HG02973 (cell line): ENCODE data around the gene MTA1.

Source experiments
- ATAC-seq: cut with Tn5 transposase; IDR thresholded peaks from one replicate; pipeline ENCODE4 v1.9.1; 2021; ENCODE audit warnings: moderate library complexity; ENCODE audit not compliant: unreplicated experiment

MTA1 gene

GRCh38 chr14:105484069-105484996 lies 64.7 kb downstream of the MTA1 start:
- no peak for ATAC-seq

GRCh38 chr14:105484997-105485393 lies 65.4 kb downstream of the MTA1 start:
- no peak for ATAC-seq

DNA sequence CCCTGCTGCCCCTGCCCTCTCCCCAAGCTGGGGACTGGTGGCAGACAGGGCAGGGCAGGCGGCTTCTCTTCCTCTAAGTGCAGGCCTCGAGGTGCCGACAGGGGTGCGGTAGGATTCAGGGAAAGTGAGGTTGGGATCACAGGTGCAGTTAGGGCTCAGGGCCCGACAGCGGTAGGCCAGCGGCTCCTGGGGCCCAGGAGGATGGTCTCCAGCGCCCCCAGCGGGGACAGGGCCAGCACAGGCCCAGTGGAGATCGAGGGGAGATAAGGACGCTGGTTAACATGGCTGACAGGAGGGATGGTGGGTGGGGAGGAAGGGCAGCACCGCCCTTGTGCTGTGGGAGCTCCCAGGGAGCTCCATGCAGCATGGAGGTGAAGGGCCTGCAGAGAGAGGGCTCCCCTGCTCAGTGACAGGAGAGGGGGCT lies 66.1 kb downstream of the MTA1 start:
- ATAC-seq, result no peak

DNA sequence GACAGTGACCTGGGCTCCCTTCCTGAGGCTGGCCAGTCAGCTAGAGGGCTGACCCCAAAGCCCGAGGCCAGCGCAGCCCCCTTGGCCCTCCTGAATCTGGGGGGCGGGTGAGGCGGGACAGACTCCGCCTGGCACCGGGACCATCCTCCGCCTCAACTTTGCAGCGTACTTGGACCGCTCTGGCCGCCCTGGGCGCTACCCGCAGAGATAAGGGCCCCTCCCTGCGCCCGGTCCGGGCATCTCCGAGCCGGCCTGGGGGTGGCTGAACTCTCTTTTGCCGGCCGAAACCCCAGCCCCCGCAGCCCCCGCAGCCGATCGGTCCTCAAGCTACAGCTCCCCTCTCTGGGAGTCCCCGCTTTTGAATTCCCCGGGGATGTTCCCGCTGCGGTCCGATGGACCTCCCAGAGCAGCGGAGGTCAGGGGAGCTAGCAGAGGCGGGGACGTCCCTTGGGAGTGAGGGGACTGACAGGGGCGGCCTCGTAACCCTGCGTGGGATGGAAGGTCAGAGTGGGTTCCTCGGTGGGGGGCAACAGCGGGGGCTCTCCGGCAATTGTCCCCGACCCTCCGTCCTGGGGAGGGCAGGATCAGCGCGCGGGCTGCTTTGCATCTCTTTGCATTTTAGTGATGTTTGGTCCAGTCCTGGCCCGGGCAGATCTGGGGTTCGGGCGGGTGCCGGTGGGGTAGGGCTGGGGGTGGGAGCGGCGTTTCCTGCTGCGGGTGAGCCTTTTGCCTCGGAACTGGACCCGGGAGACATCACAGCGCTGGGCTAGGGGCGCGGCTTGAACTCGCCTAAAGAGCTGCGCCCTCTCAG lies 66.7 kb downstream of the MTA1 start, which contains the start of gene CRIP1:
CRIP1 (plus strand) TSS at position 724 of the 811 bp plus-strand sequence. CDS start 374 bp downstream, outside the sequence.
- no peak for ATAC-seq

DNA sequence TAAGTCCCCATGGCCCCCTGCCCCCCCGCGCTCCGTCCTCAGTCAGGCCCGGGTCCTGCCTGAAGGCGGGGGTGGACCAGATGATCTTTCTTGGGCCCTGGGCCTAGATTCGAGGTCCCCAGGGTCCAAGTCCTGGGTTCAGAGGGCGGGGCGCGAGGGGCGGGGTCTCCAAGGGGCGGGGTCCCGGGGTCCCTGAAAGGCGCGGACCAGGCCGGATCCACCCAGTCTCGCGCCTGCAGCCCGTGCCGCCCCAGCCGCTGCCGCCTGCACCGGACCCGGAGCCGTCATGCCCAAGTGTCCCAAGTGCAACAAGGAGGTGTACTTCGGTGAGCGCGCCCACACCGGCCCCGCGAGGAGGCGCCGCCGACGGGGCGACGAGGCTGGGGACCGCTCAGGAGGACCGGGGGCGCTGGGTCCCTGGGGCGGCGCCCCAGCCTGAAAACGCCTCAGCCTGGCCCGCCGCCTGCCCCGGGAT lies 67.4 kb downstream of the MTA1 start:
- no peak for ATAC-seq

DNA sequence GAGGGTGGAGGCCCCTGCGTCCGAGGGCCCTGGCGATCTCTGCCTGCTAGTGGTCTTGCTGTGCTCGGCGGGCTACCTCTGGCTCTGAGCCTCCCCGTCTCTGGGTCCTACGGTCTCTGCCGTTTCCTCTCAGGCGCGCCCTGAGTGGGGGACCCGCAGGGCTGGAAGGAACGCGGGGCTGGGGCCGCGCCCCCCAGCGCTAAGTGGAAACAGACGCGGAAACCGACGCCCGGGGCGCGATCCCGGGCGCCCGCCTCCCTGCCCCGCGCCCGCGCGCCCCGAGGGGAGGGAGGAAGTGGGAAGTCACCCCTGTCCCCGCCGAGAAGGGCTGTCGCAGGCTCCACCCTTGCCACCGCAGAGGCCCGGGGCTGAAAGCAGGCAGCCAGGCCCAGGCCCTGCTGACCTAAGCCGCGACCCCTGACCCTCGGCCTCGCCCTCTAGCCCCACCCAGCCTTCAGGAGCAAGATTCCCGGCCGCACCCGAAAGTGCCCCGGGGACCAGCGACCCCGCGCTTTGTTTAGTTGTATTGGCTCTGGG lies 67.9 kb downstream of the MTA1 start:
- ATAC-seq, result no peak

GRCh38 chr14:105487986-105488777 lies 68.6 kb downstream of the MTA1 start:
- no peak for ATAC-seq

GRCh38 chr14:105488781-105489541 lies 69.3 kb downstream of the MTA1 start:
- ATAC-seq, result no peak

GRCh38 chr14:105489542-105490266 lies 70.1 kb downstream of the MTA1 start:
- no peak for ATAC-seq

DNA sequence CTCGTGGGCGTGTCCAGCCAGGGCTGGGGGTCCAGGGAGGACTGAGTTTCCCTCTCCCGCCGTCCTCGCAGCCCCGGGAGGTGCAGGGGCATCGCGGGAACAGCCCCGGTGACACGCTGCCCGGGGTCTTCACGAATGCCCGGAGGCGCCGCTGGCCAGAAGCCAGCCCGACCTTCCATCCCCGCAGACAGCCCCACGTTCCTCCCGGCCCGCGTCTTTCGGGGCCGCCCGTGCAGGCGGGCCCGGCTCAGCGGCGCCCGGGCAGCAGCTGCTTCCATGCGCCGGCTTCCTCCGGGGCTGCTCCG lies 70.6 kb downstream of the MTA1 start:
- ATAC-seq, result peak; percentile 1

GRCh38 chr14:105490572-105491365 lies 71.1 kb downstream of the MTA1 start, which contains the start of gene TEDC1:
TEDC1 (plus strand) TSS chr14:105491246; CDS start chr14:105491376, 130 bp downstream.
- peak; percentile 61 for ATAC-seq

GRCh38 chr14:105491366-105491973 lies 71.8 kb downstream of the MTA1 start:
- ATAC-seq, result no peak

DNA sequence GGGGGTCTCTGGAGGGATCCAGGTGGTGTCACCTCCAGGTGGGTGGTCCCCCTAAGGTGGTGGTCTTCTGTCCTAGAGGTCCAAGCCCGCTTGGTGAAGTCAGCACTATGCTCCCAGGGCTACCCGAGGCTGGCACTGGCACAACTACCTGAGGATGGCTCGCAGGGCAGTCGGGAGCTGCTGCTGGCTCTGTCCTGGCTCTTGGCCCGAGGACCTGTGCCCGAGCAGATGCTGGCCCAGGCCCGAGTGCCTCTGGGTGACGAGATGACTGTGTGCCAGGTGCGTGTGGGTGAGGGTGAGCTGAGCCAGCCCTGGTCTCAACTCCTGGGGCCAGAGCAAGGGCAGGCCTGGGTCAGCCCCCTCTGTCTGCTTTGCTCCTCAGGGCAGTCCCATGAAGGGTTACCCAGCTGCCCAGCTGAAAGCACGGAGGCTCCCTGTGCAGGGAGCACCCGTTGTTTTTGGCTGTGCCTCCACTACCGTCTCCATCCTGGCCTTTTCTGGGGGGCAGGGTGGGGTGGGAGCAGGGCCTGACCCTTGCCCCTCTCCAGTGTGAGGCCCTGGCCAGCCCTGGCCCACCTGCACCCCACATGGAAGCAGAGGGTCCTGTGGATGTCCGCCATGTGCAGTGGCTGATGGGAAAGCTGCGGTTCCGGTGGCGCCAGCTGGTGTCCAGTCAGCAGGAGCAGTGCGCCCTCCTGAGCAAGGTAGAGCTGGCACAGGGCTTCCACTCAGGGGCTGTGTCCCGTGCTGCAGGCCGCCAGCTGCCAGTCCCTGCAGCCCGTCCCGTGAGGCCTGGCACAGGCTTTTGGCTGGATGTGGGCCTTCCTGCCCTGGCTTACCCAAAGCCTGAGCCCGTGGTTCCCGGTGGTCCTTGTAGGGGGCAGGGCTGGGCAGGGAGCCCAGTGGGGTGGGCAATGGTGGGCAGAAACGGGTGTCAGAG lies 72.7 kb downstream of the MTA1 start:
- no peak for ATAC-seq

DNA sequence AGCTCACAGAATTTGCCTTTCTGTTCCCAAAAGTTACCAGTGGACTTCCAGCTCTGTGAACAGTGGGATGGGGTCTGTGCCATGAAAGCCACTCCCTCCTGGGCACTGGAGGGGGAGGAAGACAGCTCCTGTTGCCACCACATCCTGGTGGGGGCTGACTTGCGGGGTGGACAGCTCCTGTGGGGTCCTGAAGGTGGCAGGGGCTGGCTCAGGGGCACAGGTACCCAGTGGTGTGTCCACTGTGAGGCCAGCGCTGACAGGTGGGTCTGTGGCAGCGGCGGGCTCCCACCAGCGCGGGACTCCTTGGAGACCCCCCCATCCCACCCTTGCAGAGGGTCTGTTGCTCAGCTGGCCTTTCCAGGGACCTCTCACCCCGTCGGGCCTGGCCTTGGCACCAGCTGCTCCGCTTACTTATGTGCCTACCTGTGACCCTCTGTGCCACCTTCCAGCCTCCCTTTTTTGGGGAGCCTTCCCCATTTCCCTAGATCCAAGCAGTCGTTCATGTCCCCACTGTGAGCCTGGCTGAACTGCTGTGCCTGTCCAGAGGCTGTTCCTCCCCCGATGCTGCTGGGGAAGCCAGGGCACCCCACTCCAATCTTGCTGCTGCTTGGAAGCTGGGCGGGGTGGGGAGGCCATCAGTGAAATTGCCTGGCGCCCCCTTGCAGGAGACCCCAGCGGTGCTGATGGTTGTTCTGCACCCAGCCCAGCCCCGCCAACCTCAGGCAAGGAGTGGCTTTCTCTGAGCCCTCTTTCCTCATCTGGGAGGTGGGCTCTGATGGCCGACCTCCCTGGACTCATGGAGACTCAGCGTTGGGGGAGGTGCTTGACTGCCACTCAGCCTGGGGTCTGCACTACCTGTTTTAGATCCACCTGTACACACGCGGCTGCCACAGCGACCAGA lies 73.6 kb downstream of the MTA1 start:
- no peak for ATAC-seq

GRCh38 chr14:105493921-105494605 lies 74.4 kb downstream of the MTA1 start:
- no peak for ATAC-seq
